HEK293 (cell line): ENCODE results near the gene KIF26B.
"Not testable (repeated sequence)": the region's sequence is repeated elsewhere in the genome, so short reads cannot be mapped to it uniquely, and the experiment has no call there.

Source experiments
- CTCF ChIA-PET: fragments of 350-600 bp; formaldehyde crosslinking; extraction: SDS; loops from one replicate; lab custom pipeline; 2021; ENCODE audit warnings: antibody characterized with exemption; lab: Yijun Ruan, JAX
- POLR2A ChIA-PET: fragments of 300-600 bp; formaldehyde crosslinking; extraction: SDS; loops from one replicate; lab custom pipeline; 2020; ENCODE audit warnings: antibody characterized with exemption, inconsistent platforms; lab: Yijun Ruan, JAX
- H3K27ac ChIP-seq: fragments of 200-500 bp; sonication (Bioruptor generic); 2 replicates; pipeline ENCODE4 v1.5.1; 2014; ENCODE audit warnings: low read depth, low read length, control low read depth, inconsistent platforms; ENCODE audit errors: extremely low read depth
- H3K36me3 ChIP-seq, 2 experiments: fragments of 200-500 bp in 1 of 2; sonication (Bioruptor generic) in 1 of 2; 1 replicate in 1 of 2; 2 replicates in 1 of 2; pipeline ENCODE4 v1.5.1; 2014 to 2017; ENCODE audit warnings: inconsistent platforms in 2 of 2, low read length in 2 of 2; ENCODE audit not compliant: control insufficient read depth in 2 of 2, insufficient read depth in 1 of 2
- H3K4me1 ChIP-seq: fragments of 200-500 bp; sonication (Bioruptor generic); 2 replicates; pipeline ENCODE4 v1.5.1; 2014; ENCODE audit warnings: mild to moderate bottlenecking, low read length, inconsistent platforms; ENCODE audit not compliant: control insufficient read depth, insufficient read depth
- H3K4me3 ChIP-seq: 2 replicates; pipeline ENCODE4 v1.5.1; 2011; ENCODE audit warnings: low read depth, mild to moderate bottlenecking, control low read depth, low read length, moderate library complexity
- H3K9me3 ChIP-seq: fragments of 200-500 bp; sonication (Bioruptor generic); 2 replicates; pipeline ENCODE4 v1.5.1; 2014; ENCODE audit warnings: low read depth, low read length, inconsistent platforms; ENCODE audit not compliant: control insufficient read depth, insufficient read depth
- HOXA7 ChIP-seq: sonication (generic); formaldehyde crosslinking; IDR thresholded peaks from 2 replicates; pipeline ENCODE4 v1.8.1; 2022; ENCODE audit warnings: missing genetic modification reagents, borderline replicate concordance
- HOXC10 ChIP-seq: sonication (generic); formaldehyde crosslinking; IDR thresholded peaks from 2 replicates; pipeline ENCODE4 v1.8.1; 2023; ENCODE audit warnings: mild to moderate bottlenecking, missing genetic modification reagents
- KLF7 ChIP-seq: fragments of 450-650 bp; formaldehyde crosslinking; IDR thresholded peaks from 2 replicates; pipeline ENCODE4 v1.5.1; 2016; ENCODE audit warnings: missing biosample characterization, missing genetic modification characterization, borderline replicate concordance
- ZFHX2 ChIP-seq: fragments of 450-650 bp; formaldehyde crosslinking; conservative IDR thresholded peaks from 2 replicates; pipeline ENCODE4 v1.5.1; 2016; ENCODE audit warnings: missing biosample characterization, missing genetic modification characterization
- ZNF174 ChIP-seq: fragments of 450-650 bp; formaldehyde crosslinking; IDR thresholded peaks from 2 replicates; pipeline ENCODE4 v1.5.0; 2017; ENCODE audit warnings: missing biosample characterization, mild to moderate bottlenecking, missing genetic modification characterization
- ZNF184 ChIP-seq: fragments of 450-650 bp; IDR thresholded peaks from 2 replicates; pipeline ENCODE4 v1.5.1; 2018; ENCODE audit warnings: missing biosample characterization, mild to moderate bottlenecking, missing genetic modification characterization
- ZNF274 ChIP-seq, 2 experiments: fragments of 200-500 bp in 1 of 2; fragments of 450-650 bp in 1 of 2; sonication (Bioruptor generic) in 1 of 2; formaldehyde crosslinking in 1 of 2; IDR thresholded peaks; 2 replicates each; pipeline versions ENCODE4 v1.5.1 to v1.6.1; 2014 to 2016; ENCODE audit warnings: borderline replicate concordance in 1 of 2, inconsistent platforms in 1 of 2, low read length in 1 of 2, missing biosample characterization in 1 of 2, missing genetic modification characterization in 1 of 2
- ZNF776 ChIP-seq: fragments of 450-650 bp; formaldehyde crosslinking; IDR thresholded peaks from 2 replicates; pipeline ENCODE4 v1.5.0; 2017; ENCODE audit warnings: missing biosample characterization, missing genetic modification characterization, borderline replicate concordance
- ZSCAN23 ChIP-seq: fragments of 450-650 bp; formaldehyde crosslinking; IDR thresholded peaks from 2 replicates; pipeline ENCODE4 v1.5.1; 2016; ENCODE audit warnings: missing biosample characterization, missing genetic modification characterization
- TF ChIP-seq, protein P1 (sequence below): fragments of 450-650 bp; formaldehyde crosslinking; IDR thresholded peaks from 2 replicates; pipeline ENCODE4 v1.5.1; 2017; ENCODE audit warnings: missing biosample characterization, missing genetic modification characterization
- TF ChIP-seq, protein P2 (sequence below): sonication (generic); formaldehyde crosslinking; IDR thresholded peaks from 2 replicates; pipeline ENCODE4 v1.8.1; 2022; ENCODE audit warnings: mild to moderate bottlenecking, moderate library complexity, missing genetic modification reagents
- TF ChIP-seq, protein P3 (sequence below): fragments of 450-650 bp; IDR thresholded peaks from 2 replicates; pipeline ENCODE4 v1.5.1; 2018; ENCODE audit warnings: missing biosample characterization, missing genetic modification characterization

KIF26B gene

DNA sequence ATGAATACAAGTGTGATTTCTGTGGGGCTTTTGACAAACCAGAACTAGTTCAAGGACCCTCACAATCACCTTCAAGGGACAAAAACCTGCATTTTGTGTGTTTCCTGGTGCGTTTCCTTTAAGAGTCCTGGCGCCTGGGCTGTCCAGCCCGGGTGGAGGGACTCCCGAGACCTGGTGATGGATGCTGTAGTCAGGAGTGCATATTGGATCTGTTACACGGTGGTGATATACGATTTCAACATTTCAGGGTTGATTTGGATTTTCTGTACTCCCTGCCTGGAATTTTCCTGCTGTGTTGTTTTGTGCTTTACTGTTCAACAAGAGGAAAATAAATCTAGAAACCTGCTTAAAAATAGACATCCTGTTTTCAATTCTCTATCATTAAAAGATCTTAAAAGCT, 162.0 kb downstream of the KIF26B start:
- H3K4me1 ChIP-seq = no peaks in the 10 kb centered on the region
- H3K36me3 ChIP-seq = no peaks in the 10 kb centered on the region
- TF ChIP-seq, protein P1, sequence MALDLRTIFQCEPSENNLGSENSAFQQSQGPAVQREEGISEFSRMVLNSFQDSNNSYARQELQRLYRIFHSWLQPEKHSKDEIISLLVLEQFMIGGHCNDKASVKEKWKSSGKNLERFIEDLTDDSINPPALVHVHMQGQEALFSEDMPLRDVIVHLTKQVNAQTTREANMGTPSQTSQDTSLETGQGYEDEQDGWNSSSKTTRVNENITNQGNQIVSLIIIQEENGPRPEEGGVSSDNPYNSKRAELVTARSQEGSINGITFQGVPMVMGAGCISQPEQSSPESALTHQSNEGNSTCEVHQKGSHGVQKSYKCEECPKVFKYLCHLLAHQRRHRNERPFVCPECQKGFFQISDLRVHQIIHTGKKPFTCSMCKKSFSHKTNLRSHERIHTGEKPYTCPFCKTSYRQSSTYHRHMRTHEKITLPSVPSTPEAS (tag by site-specific recombination) = no peak
- H3K4me3 ChIP-seq = no peak overlapping the region
- no peak overlapping the region for H3K27ac ChIP-seq
- POLR2A ChIA-PET = no interaction called here
- CTCF ChIA-PET = no interaction called here
- H3K9me3 ChIP-seq = no peaks in the 10 kb centered on the region

DNA sequence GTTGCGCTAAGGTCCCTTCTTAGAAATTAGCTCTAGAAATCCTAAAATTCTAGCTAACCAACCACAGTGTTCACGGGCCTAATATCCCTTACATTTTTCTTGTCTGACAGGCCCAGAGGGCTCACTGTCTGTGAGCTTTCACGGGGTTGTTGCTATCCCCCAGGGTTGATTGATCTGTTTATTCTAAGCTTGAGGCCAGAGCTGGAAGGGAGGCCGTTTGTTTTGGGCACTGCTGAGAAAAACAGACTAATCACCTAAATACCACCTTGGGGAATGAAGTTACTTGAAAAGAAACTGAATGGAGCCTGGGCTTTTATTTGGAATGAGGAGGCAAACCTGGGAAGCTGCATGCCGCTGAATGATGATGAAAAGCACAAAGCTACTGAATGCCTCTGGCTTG, 162.4 kb downstream of the KIF26B start:
- Histone ChIP-seq H3K36me3 (no peaks in the 10 kb centered on the region), H3K4me3 (no peak overlapping the region), H3K9me3 (no peaks in the 10 kb centered on the region), H3K27ac (no peak overlapping the region), H3K4me1 (no peaks in the 10 kb centered on the region)
- CTCF ChIA-PET = no interaction called here
- TF ChIP-seq ZSCAN23 = no peak
- no peak for TF ChIP-seq ZNF184 (tag by site-specific recombination)
- TF ChIP-seq, protein P2, sequence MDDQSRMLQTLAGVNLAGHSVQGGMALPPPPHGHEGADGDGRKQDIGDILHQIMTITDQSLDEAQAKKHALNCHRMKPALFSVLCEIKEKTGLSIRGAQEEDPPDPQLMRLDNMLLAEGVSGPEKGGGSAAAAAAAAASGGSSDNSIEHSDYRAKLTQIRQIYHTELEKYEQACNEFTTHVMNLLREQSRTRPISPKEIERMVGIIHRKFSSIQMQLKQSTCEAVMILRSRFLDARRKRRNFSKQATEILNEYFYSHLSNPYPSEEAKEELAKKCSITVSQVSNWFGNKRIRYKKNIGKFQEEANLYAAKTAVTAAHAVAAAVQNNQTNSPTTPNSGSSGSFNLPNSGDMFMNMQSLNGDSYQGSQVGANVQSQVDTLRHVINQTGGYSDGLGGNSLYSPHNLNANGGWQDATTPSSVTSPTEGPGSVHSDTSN (CRISPR knock-in tag) = no peak
- no peak for TF ChIP-seq HOXC10
- no peak for TF ChIP-seq ZNF776
- no peak for TF ChIP-seq HOXA7
- POLR2A ChIA-PET = no interaction called here

DNA sequence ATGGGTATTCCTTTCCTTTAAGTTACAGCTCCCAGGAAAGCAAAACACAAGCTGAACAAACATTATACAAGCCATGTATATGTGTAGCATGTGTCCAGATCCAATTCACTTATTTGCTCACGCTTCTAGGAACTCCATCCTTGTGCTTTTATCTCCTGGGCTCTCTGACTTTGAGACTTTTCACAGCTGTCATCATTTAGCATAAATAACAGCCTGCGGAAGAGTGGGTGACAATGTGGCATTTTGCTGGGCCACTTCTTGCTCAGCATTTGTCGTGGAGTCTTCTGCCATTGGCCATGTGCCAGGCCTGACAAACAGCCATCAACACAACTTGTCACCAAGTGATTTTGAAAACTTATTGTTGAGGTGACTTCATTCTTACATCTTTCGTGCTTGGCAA, 164.3 kb downstream of the KIF26B start:
- ChIA-PET CTCF (no interaction called here), POLR2A (no interaction called here)
- no peak overlapping the region for H3K4me3 ChIP-seq
- H3K4me1 ChIP-seq = no peaks in the 10 kb centered on the region
- no peaks in the 10 kb centered on the region for H3K36me3 ChIP-seq
- no peaks in the 10 kb centered on the region for H3K9me3 ChIP-seq
- TF ChIP-seq, protein P3, sequence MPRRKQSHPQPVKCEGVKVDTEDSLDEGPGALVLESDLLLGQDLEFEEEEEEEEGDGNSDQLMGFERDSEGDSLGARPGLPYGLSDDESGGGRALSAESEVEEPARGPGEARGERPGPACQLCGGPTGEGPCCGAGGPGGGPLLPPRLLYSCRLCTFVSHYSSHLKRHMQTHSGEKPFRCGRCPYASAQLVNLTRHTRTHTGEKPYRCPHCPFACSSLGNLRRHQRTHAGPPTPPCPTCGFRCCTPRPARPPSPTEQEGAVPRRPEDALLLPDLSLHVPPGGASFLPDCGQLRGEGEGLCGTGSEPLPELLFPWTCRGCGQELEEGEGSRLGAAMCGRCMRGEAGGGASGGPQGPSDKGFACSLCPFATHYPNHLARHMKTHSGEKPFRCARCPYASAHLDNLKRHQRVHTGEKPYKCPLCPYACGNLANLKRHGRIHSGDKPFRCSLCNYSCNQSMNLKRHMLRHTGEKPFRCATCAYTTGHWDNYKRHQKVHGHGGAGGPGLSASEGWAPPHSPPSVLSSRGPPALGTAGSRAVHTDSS = no peak
- TF ChIP-seq ZFHX2 (tag by site-specific recombination) (no peak), ZNF174 (tag by site-specific recombination) (no peak), KLF7 (no peak)
- no peak overlapping the region for H3K27ac ChIP-seq

DNA sequence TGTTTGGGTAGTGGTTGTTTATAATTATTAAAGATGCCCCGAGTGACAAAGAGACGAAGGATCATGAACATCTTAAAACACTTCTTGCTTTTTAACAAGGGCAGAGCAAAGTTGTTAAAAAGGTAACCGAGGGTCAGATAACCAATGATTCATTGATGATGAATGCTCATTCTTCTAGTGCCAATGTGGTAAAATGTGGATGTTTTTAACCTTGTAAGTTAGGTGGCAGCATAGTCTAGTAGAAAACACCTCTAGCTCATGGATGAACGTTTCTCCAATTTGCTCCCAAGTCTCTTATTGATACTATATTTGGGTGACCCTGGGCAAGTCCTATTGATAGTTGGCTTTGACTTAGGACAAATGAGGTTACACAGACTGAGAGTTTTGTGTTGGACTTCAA, 167.9 kb downstream of the KIF26B start:
- H3K9me3 ChIP-seq = no peaks in the 10 kb centered on the region
- ChIA-PET CTCF (interaction anchor here (0.7 kb wide), 1 partner anchor 192 kb away, joined by 4 read pairs; no protein-coding TSS in a partner anchor), POLR2A (no interaction called here)

DNA sequence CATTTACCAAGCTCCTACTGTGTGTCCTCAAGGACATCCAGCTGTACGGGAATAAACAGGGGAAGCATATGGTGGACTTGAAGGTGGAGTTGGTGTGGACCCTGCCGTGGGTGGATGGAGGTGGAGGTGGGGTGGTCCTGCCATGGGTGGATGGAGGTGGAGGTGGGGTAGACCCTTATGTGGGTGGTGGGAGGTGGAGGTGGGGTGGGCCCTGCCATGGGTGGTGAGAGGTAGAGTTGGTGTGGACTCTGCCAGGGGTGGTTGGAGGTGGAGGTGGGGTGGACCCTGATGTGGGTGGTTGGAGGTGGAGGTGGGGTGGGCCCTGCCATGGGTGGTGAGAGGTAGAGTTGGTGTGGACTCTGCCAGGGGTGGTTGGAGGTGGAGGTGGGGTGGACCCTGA, 169.0 kb downstream of the KIF26B start:
- H3K27ac ChIP-seq, CTCF ChIA-PET, H3K9me3 ChIP-seq, H3K4me1 ChIP-seq, H3K36me3 ChIP-seq, H3K4me3 ChIP-seq, POLR2A ChIA-PET: not testable (repeated sequence)

More for the DNA sequence above, 167.9 kb downstream of the KIF26B start:
- Histone ChIP-seq H3K4me3 (no peak overlapping the region), H3K27ac (no peak overlapping the region), H3K36me3 (no peaks in the 10 kb centered on the region), H3K4me1 (no peaks in the 10 kb centered on the region)
- TF ChIP-seq ZNF274 (IDR thresholded peaks at IDR 0.05; ENCODE audit: low read length) (no peak), ZNF274 (tag by site-specific recombination; IDR thresholded peaks at IDR 0.05; ENCODE audit: borderline replicate concordance) (no peak)
